Adrenal gland (tissue), 5 donors: ENCODE measurements around the gene MYO5A.

ENCODE experiments used
- POLR2A ChIP-seq, 2 donors: fragments of 450-650 bp; IDR thresholded peaks; one replicate each; pipeline ENCODE4 v1.6.1; 2017; ENCODE audit warnings: antibody characterized with exemption in 2 of 2, mild to moderate bottlenecking in 2 of 2, moderate library complexity in 1 of 2
- TF ChIP-seq, protein P1 (sequence below), 6 experiments: fragments of 450-650 bp in 4 of 6; fragments of 200-600 bp in 2 of 6; sonication (generic) in 1 of 6; IDR thresholded peaks; 1 replicate in 5 of 6; 2 replicates in 1 of 6; pipeline versions ENCODE4 v1.5.1 to v1.8.0; 2016 to 2021; ENCODE audit warnings: antibody characterized with exemption in 6 of 6, mild to moderate bottlenecking in 2 of 6, moderate library complexity in 1 of 6
- donor health status: DM: no; HTN: no; CAD: no.

GRCh38 chr15:52424856-52425431 is 103.7 kb downstream of the MYO5A start:
- TF ChIP-seq, protein P1, sequence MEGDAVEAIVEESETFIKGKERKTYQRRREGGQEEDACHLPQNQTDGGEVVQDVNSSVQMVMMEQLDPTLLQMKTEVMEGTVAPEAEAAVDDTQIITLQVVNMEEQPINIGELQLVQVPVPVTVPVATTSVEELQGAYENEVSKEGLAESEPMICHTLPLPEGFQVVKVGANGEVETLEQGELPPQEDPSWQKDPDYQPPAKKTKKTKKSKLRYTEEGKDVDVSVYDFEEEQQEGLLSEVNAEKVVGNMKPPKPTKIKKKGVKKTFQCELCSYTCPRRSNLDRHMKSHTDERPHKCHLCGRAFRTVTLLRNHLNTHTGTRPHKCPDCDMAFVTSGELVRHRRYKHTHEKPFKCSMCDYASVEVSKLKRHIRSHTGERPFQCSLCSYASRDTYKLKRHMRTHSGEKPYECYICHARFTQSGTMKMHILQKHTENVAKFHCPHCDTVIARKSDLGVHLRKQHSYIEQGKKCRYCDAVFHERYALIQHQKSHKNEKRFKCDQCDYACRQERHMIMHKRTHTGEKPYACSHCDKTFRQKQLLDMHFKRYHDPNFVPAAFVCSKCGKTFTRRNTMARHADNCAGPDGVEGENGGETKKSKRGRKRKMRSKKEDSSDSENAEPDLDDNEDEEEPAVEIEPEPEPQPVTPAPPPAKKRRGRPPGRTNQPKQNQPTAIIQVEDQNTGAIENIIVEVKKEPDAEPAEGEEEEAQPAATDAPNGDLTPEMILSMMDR (IDR thresholded peaks at IDR 0.05) = no peak
- no peak for TF ChIP-seq POLR2A (IDR thresholded peaks at IDR 0.05)
